Parathyroid adenoma (tissue), 2 donors: ENCODE data around the gene DLGAP4.

Source experiments
- H2AFZ ChIP-seq: fragments of 300-600 bp; sonication (generic); one replicate; pipeline ENCODE4 v1.7.0; 2017; ENCODE audit warnings: antibody characterized with exemption, mild to moderate bottlenecking
- H3K27ac ChIP-seq: fragments of 300-600 bp; sonication (generic); one replicate; pipeline ENCODE4 v1.7.0; 2017
- H3K27me3 ChIP-seq: fragments of 300-600 bp; sonication (generic); one replicate; pipeline ENCODE4 v1.7.0; 2017; ENCODE audit warnings: low read length; ENCODE audit not compliant: control insufficient read depth, insufficient read depth
- H3K36me3 ChIP-seq: fragments of 300-600 bp; sonication (generic); one replicate; pipeline ENCODE4 v1.7.0; 2017; ENCODE audit warnings: low read length; ENCODE audit not compliant: control insufficient read depth, insufficient read depth
- H3K4me1 ChIP-seq: fragments of 300-600 bp; sonication (generic); one replicate; pipeline ENCODE4 v1.7.0; 2017; ENCODE audit warnings: control low read depth
- H3K4me2 ChIP-seq: fragments of 300-600 bp; sonication (generic); one replicate; pipeline ENCODE4 v1.7.0; 2017; ENCODE audit warnings: low read length
- H3K4me3 ChIP-seq: fragments of 300-600 bp; sonication (generic); one replicate; pipeline ENCODE4 v1.7.0; 2017; ENCODE audit warnings: low read depth, low read length
- H3K79me2 ChIP-seq: fragments of 300-600 bp; sonication (generic); one replicate; pipeline ENCODE4 v1.7.0; 2017; ENCODE audit warnings: control low read depth
- H3K9ac ChIP-seq: fragments of 300-600 bp; sonication (generic); one replicate; pipeline ENCODE4 v1.7.0; 2017; ENCODE audit warnings: mild to moderate bottlenecking
- H3K9me3 ChIP-seq: fragments of 300-600 bp; sonication (generic); one replicate; pipeline ENCODE4 v1.7.0; 2017; ENCODE audit warnings: low read length; ENCODE audit not compliant: control insufficient read depth
- CTCF ChIP-seq: fragments of 300-600 bp; sonication (generic); IDR thresholded peaks from one replicate; pipeline ENCODE4 v1.7.0; 2017; ENCODE audit warnings: antibody characterized with exemption, mild to moderate bottlenecking
- donor health status: primary hyperparathyroidism.

The DLGAP4 gene

GRCh38 chr20:36481380-36482043 lies 175.4 kb downstream of the DLGAP4 start:
- no peak overlapping the region for H3K4me3 ChIP-seq
- no peaks in the 10 kb centered on the region for H3K27me3 ChIP-seq
- no peak overlapping the region for H3K9ac ChIP-seq
- peaks cover 28% of the 10 kb centered on the region for H3K4me1 ChIP-seq
- TF ChIP-seq CTCF = no peak
- peaks cover 86% of the 10 kb centered on the region for H3K79me2 ChIP-seq
- H3K9me3 ChIP-seq = no peaks in the 10 kb centered on the region
- no peak overlapping the region for H3K4me2 ChIP-seq
- H2AFZ ChIP-seq = no peak overlapping the region
- no peak overlapping the region for H3K27ac ChIP-seq
- H3K36me3 ChIP-seq = no peaks in the 10 kb centered on the region

- no peak overlapping the region for H3K27ac ChIP-seq
Observed at GRCh38 chr20:36482044-36482473, 175.9 kb downstream of the DLGAP4 start.

GRCh38 chr20:36483209-36483918 lies 177.2 kb downstream of the DLGAP4 start:
- H3K4me3 ChIP-seq = no peak overlapping the region
- no peak for TF ChIP-seq CTCF
- H3K4me2 ChIP-seq = no peak overlapping the region
- no peaks in the 10 kb centered on the region for H3K27me3 ChIP-seq
- no peaks in the 10 kb centered on the region for H3K36me3 ChIP-seq
- H3K4me1 ChIP-seq = peaks cover 28% of the 10 kb centered on the region
- no peak overlapping the region for H3K27ac ChIP-seq
- H3K9ac ChIP-seq = no peak overlapping the region
- H3K79me2 ChIP-seq = peaks cover 82% of the 10 kb centered on the region
- no peak overlapping the region for H2AFZ ChIP-seq
- H3K9me3 ChIP-seq = no peaks in the 10 kb centered on the region

More at GRCh38 chr20:36482044-36482473, 175.9 kb downstream of the DLGAP4 start:
- H3K9ac ChIP-seq = no peak overlapping the region
- TF ChIP-seq CTCF = no peak
- no peak overlapping the region for H3K4me3 ChIP-seq
- no peak overlapping the region for H3K4me2 ChIP-seq
- H3K27me3 ChIP-seq = no peaks in the 10 kb centered on the region
- no peaks in the 10 kb centered on the region for H3K36me3 ChIP-seq
- no peaks in the 10 kb centered on the region for H3K9me3 ChIP-seq
- H2AFZ ChIP-seq = no peak overlapping the region
- H3K4me1 ChIP-seq = peaks cover 28% of the 10 kb centered on the region
- peaks cover 86% of the 10 kb centered on the region for H3K79me2 ChIP-seq

- H2AFZ ChIP-seq = no peak overlapping the region
- H3K9me3 ChIP-seq = no peaks in the 10 kb centered on the region
- H3K4me1 ChIP-seq = peaks cover 28% of the 10 kb centered on the region
- TF ChIP-seq CTCF = no peak
- no peak overlapping the region for H3K9ac ChIP-seq
- H3K36me3 ChIP-seq = no peaks in the 10 kb centered on the region
- H3K27ac ChIP-seq = no peak overlapping the region
- no peak overlapping the region for H3K4me2 ChIP-seq
- H3K79me2 ChIP-seq = peaks cover 79% of the 10 kb centered on the region
- H3K4me3 ChIP-seq = no peak overlapping the region
- H3K27me3 ChIP-seq = no peaks in the 10 kb centered on the region
Observed at GRCh38 chr20:36483919-36484808, 178.0 kb downstream of the DLGAP4 start.
